ENCODE data around the gene PHOSPHO1.

- TF ChIP-seq CTCF (conservative IDR thresholded peaks at IDR 0.05 in 1 of 2, IDR thresholded peaks at IDR 0.05 in 1 of 2; ENCODE audit: low read depth in 1 of 2, low read length in 2 of 2) (no peak), EZH2 (IDR thresholded peaks at IDR 0.05; ENCODE audit: low read length, missing control alignments) (no peak)
Observed at GRCh38 chr17:49195751-49196150, 34.8 kb downstream of the PHOSPHO1 start.

Measured in fibroblast of lung (primary cell).